NCI-H2171 (cell line): ENCODE data around the gene RASGEF1B.
"Not testable (repeated sequence)": the region's sequence is repeated elsewhere in the genome, so short reads cannot be mapped to it uniquely, and the experiment has no call there.

ENCODE experiments used
- DNase-seq: peaks from one replicate; lab custom pipeline; 2025; lab: John Stamatoyannopoulos, UW

RASGEF1B gene

DNA sequence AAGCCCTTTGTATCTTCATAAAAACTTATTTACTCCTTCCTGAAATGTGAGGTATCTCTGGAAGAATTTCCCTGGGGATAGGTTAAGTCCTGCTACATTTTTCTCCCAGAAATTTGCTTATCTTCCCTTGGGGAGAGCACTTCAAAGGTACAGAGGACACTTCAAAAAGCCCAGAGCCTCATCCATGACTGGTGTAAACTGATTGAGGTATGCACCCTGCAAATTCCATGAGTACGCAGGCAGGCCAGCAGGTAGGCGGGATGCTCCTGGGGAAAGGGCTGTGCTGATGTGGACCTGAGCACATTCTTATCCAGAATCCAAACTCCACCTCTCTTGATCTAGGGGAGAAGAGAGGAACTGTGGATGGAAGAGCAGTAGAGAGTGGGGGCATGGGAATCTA lies 26.3 kb upstream of the RASGEF1B start:
- DNase-seq = no peak

DNA sequence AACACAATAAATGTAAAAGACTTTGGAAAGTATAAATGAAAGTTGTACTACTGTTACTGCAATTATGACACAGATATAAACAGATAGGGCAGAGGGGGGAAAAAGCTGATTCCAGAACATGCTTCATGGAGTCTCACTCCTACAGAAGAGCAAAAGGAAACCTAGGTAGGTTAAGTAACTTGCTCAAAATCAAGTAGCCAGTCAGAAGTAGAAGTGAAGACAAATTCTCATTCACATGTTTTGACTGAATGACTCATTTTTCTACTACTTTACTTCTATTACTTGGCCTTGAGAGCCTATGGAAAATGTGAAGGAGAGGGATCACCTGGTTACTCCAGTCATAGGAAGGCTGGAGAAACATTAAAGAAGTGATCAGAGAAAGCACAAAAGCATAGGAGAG lies 23.6 kb upstream of the RASGEF1B start:
- no peak for DNase-seq

DNA sequence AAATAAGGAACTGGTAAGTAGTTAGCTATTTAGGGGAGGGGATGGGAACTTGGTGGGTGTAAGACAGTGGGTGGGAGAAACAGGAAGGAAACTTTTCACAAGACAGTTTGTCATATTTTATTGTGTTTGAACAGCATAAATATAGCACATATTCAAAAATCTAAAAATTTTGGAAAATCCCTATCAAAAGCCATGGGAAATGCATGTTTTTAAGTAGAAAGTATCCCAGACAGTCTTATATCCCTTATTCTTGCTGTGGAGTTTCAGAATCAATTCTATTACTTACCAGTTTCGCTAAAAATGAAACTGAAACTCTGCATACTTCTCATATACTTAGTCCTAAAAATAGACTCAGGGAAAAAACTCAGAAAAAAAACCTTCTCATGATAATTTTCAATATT lies 22.3 kb upstream of the RASGEF1B start:
- no peak for DNase-seq

DNA sequence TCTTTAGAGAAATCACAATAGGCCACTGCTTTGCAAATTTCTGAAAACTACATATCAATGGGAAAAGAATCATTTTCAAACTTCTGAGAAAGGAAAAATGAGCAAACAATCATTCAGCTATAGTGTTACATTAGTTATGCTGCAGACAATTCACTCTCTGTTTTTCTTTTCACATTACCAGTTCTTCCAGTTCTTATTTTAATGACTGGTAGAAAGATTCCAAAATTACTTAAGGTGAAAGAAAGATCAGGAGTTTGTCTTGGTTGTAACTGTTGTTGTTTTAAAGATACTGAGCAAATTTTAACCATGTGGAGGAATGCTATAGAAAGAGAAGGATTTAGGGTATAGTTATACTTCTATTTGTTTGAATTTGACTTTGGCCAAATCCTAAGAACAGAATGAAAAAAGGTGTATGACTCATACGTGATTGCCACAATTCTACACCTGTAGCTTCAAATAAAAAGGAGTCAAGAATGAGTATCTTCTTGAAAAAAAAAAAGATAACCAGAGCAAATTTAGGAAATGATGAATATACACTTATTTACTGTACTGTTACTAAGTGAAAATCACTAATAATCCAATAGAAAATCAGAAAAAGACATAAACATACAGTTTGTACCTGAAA lies 21.0 kb upstream of the RASGEF1B start:
- DNase-seq = no peak

DNA sequence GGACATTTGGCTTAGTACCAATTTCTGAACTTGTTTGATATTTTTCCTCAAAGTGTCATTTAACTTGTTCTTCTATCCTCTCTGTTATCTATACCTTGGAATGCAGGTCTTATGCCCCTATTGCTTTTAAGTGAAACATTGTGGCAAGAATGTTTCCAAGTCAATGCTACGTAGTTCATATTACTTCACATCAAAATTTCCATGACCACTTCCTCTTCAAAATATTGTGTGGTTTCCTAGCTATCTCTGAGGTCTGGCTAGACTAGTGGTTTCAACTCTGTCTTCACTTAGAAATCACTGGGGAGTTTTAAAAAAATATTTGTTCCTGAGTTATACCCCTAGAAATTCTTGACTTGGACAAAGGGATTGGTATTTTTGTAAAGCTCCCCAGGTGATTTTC lies 20.2 kb upstream of the RASGEF1B start:
- no peak for DNase-seq

DNA sequence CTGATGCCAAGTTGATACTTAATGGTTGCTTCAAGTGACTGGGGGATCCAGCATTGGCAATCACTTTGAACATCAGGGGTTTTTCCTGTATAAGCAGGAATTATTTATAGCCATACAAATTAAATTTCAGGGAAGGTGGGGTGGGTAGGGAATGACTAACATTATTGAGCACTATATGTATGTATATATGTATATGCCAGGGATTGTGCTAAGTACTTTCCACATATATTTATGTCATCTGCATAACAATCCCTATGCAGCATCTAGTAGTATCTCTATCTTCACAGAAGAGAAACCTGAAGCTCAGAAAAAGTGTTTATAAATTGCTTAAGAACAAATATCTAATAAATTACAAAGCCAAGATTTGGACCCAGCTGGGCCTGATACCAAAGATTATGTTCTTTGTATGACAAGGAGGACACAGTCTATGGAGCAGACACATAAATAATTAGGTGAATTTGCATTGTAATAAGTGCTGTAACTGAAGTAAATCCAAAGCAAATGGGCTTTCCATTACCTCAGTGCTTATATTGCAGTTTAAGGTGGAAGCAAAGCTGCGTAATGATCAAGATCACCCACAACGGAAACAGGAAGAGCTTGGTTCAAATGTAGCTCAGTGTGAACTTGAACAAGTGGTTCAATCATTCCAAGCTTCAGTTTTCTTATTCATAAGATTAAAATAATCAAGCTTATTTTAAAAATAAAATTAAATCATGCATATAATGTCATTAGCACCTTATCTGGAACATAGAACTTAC lies 18.9 kb upstream of the RASGEF1B start:
- DNase-seq = no peak

DNA sequence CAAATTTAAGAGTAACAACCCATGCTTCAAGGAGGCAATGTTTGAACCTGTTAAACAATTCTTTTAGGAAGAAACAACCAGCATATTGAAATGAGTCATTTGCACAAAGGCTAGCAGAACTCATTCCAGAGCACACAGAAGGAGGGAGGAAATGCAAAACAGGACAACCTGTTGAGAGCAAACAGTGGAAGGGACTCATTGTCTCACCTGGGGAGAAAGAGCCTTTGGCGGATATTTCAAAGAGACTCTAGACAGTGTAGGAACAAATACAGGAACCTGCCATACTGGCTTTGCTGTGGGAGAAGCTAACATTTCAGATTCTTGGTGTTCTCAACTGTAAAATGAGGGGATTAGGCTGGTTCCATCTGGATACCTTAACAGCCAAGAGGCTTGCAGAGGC lies 14.8 kb upstream of the RASGEF1B start:
- DNase-seq = no peak

DNA sequence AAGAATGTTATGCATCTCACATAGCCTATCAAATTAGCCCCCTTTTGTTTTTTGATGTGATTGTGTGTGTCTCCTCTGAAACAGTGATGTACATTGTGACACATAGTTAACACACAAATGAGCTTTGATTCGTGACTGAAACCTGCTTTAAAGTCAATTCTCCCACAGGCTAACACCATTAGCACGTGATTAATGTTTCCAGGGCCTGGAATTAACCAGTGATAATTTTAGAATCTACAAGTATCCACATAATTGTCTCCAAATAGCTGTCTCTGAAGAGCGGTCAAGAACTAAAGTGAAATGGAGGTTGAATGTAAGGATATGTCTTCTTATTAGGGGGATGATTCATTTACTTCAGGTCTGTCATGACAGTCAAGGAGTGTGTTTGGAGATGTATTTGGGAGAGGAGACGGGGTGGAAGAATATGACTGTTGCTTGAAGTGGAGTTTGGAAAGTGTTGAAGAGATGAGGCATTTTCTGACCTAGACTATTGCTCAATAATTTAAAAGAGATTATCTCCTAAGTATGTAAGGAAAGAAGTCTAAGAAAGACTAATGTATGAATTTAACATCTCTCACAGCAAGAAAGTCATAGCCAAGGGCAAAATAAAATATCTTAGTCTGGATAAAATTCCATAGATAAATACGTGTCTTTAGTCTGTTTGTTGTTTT lies 13.7 kb upstream of the RASGEF1B start:
- DNase-seq = no peak

DNA sequence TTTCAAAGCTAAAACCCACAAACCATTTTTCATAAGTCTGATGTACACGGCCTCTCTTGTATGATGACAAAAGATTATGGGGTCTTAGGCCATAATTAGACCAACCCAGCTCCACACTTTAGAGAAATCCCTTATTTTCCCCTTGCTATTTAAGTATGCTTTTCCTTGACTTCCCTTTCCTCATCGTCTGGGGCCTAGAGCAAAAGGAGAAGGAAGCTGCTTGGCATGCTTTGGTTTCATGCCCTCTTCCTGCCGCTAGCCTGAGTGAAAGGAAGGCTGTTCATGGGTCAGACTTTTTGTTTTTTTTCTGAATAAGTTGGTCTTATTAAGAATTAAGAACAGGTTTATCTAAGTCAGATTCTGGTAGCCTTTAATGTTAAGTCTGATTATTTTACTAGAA lies 10.6 kb upstream of the RASGEF1B start:
- DNase-seq = no peak

DNA sequence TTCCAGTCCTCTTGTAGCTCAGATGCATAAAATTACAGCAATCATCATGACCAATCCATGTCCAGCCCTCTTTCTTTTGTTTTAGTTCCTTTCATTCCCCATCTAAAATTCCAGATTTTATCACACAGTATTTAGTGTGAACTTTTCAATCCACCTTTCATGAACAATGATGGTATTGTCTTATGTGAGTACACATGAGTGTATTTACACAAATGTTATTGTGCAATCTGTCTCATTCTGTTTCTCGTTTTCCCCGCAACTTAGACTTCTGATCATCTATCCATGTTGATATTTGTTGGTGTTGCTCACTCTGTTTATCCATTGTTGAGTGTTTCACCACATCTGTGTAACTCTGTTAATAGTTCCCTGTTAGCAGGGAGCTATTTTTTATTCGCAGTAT lies 9.4 kb upstream of the RASGEF1B start:
- DNase-seq = no peak

DNA sequence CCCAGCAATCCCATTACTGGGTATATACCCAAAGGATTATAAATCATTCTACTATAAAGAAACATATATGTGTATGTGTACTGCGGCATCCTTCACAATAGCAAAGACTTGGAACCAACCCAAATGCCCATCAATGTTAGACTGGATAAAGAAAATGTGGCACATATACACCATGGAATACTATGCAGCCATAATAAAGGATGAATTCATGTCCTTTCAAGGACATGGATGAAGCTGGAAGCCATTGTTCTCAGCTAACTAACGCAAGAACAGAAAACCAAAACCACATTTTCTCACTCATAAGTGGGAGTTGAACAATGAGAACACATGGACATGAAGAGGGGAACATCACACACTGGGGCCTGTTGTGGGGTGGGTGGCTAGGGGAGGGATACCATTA lies 7.9 kb upstream of the RASGEF1B start:
- not testable (repeated sequence) for DNase-seq

DNA sequence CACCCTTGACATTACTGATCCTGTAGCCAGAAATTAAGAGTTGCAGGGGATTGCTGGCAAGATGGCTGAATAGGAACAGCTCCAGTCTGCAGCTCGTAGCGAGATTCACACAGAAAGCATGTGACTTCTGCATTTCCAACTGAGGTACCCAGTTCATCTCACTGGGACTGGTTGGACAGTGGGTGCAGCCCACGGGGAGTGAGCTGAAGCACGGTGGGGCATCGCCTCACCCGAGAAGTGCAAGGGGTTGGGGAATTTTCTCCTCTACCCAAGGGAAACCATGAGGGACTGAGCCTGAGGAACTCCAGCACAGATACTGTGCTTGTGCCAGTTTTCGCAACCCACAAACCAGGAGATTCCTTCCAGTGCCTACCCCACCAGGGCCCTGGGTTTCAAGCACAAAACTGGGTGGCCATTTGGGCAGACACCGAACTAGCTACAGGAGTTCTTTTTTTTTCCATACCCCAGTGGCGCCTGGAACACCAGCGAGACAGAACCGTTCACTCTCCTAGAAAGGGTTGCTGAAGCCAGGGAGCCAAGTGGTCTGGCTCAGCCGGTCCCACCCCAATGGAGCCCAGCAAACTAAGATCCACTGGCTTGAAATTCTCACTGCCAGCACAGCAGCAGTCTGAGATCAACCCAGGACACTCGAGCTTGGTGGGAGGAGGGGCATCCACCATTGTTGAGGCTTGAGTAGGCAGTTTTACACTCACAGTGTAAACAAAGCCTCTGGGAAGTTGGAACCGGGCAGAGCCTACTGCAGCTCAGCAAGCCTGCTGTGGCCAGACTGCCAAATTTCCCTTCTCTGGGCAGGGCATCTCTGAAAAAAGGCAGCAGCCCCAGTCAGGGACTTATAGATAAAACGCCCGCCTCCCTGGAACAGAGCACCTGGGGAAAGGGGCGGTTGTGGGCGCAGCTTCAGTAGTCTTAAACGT lies 1.9 kb upstream of the RASGEF1B start:
- DNase-seq = not testable (repeated sequence)

DNA sequence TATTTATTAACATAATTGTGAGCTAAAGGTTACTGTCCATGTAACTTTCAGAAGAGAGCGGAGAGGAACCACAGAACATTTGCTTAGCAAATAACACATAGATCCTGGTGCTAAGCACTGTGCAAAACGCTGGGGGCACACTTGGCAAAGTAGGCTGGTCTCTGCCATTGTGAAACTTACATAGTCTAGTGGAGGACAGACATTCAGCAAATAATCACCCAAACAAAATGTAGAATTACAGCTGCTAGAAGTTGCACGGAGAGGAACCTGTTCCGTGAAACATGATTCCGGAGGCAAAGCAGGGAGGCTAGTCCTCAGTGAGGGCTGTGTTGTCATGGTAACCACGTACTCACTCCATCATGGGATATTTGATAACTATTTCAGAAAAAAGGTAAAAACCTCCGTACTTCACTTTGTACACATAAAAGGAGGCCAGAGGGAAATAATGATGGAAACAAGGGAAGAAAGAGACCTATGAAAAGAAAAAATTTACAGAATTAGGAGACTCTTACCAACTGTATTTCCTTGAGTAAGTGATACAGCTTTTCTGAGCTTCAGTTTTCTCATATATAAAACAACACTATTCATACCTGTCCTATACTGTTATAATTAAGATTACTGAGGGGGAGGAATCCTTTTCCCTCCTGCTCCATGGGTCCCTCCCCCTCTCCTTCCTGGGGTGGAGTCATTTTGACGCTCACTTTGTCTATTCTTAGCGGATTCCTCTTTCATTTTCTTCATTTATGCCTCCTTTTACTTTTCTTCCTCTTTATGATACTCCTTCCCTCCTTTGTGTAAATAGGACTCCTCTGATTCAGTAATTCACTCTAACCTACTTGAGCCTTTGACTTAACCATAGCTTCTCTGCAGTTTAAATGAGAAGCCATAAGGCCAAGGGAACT lies 825 bp upstream of the RASGEF1B start:
- DNase-seq = peak; percentile 23

DNA sequence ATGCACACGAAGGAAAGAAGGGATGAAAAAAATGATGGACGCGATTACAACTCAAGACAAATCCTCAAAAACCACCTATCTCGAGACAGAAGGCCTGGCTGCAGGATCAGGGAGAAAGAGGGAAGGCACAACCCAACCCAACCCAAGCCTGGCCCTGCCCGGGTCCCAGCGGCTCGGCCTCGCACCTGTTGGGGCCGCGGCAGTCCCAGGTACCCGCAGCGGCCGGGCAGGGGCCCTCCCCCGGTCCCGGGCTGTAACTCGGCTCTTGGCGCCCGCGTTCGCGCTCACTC lies 464 bp downstream of the RASGEF1B start:
- DNase-seq = no peak

DNA sequence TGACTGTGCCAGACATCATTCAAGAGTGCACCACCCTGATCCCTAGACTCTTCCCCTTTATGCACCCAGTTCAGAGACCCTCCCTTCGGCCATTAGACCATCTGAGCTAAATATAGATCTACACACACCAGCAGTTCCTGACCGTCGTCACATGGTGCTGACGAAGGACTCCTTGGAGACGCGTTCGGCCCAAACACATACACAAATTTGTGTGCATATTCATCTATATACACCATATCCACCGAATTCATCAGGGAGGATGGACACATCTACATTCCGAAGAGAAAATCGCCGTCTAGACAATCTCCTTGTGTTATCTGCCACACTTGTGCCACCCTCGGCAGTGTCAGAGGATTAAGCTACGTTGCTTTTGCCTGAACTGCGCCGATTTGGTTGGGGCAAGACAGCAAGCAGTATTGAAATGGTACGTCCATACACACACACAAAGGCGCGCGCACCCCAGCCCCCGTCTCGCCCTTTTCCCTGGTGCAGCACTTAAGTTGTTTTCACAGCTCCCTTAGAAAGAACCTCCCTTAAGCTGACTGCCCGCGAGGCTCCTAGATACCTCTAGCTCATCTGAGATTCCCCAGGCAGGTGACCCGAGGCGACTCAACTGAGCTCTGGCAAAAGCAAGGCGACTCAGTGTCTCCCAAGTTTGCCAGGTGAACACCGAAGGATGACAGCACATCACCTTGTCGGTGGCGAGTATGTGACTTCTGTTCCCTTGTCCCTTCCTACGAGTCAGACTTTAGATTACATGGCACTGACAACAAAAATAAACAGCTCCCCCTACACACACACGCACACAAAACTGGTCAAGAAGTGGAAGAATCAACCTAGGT lies 1.0 kb downstream of the RASGEF1B start:
- no peak for DNase-seq

DNA sequence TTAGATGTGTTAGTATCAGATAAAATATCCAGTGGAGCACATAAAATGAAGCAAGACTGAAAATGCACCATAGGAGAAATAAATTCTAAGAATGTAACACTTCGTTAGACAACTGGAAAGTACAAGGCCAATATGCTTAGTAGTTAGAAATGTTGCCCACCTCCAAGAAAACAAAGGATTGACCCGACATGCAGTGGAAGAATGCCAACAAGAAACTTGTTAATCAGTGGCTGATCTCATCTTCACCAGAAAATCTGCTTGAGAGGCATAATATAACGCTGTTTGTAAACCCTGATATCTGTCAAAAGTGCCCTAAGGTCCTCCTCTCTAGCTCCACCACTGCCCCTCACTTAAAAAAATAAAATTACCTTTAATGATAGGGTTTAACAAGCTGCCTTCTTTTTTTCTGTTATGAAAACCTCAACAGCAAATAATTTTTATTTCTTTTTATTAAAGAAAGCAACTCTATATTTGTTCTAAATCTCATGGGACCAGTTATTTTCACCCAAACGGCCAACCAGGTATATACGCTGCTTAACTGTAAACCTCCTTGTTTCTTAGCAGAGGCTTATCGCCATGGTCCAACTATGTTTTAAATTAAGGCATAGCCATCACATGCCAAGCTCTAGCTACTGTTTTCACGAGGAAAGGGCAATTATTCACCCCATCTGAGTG lies 1.8 kb downstream of the RASGEF1B start:
- DNase-seq = no peak

DNA sequence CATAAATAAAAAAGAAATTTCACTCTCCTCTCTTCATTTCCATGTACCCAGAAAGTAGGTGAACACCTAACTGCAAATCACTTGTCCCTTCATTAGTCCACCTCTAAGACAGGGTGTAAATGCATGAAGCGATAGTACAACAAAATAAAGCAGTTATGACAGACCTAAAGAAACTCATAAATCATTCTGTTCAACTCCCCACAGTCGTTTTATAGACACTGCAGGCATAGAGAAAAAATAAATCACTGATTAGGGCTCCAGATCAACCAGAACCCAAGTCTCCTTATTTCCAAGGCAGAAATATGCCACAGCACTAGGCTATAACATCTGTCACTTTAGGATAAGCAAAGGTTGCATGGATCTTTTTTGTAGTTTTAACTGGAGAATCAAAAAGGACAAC lies 3.0 kb downstream of the RASGEF1B start:
- DNase-seq = no peak

DNA sequence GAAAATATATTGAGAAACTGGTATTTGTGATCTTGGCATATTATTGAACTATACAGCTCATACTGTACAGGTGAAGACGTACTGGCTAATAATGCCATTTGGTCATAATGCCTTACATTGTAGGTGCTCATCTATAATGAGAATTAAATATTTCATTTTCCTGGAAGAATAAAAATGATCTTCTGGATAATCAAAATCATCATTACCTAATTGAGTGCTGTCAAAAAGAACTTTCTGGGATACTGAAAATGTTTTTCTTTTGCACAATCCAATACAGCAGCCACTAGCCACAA lies 4.1 kb downstream of the RASGEF1B start:
- DNase-seq = no peak

DNA sequence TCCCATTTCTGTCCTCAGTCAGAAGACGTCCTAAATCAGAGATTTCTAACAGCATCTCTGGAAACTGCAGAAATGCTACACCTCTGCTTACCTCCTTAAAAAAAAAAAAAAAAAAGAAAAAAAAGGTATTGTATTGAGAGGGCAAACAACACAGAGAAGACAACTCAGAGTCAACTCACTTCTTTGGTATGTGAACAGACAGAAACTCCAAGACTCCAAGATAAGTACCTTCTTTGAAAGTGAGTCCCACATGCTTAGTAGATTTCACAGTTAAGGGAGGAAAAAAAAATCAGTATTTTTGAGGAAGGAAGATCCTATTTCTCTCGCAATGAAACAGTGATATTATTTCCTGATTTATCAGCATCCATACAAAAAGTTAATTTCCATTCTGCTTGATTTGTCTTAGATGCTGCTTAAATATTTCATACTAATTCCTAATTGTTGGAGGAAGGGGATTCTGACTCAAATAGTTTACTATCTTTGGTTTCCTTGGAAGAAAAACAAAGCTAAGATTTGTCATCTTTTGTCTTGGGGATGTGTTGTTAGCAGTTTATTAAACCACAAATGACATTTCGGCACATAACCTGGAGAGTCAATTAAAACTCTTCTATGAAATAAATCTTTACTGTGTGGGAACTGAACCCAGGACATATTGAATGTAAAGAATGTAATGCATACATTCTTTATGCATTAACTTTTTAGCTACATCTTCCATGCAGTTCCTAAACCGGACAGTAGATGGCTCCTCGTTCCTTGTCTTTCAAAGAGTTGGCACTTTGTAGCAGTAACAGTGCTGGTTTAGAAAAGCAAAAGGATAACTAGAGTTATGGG lies 4.7 kb downstream of the RASGEF1B start:
- no peak for DNase-seq
